WTC11 (cell line): ENCODE measurements around the gene PROZ. TPM values are rescaled to one million over a fixed set of nuclear protein-coding genes. Genes with fewer than 3 reads are reported as not detected.

Experiments
- ATAC-seq: fragments of 200-7000 bp; cut with Tn5 transposase; 2 replicates; pipeline ENCODE4 v1.10.0; 2021; ENCODE audit warnings: mild to moderate bottlenecking, moderate library complexity
- CTCF ChIA-PET: fragments of 300-600 bp; sonication (Branson Sonifier 250); formaldehyde crosslinking; loops from one replicate; lab custom pipeline; 2021; ENCODE audit warnings: antibody characterized with exemption; lab: Charles Lee
- POLR2A ChIA-PET: fragments of 350-600 bp; sonication (Branson Sonifier 250); formaldehyde crosslinking; loops from one replicate; lab custom pipeline; 2021; ENCODE audit warnings: antibody characterized with exemption; lab: Charles Lee
- DNase-seq: peaks from one replicate; pipeline ENCODE4 v3.0.0; 2021; ENCODE audit warnings: low spot score
- H3K27ac Mint-ChIP-seq: 2 replicates; pipeline ENCODE4 v1.8.0; 2021; ENCODE audit warnings: mixed read lengths
- H3K27me3 Mint-ChIP-seq: 2 replicates; pipeline ENCODE4 v1.8.0; 2021; ENCODE audit warnings: low read depth, mild to moderate bottlenecking, moderate library complexity, mixed read lengths
- H3K36me3 Mint-ChIP-seq: 2 replicates; pipeline ENCODE4 v1.8.0; 2021; ENCODE audit warnings: mixed read lengths
- H3K4me1 Mint-ChIP-seq: 2 replicates; pipeline ENCODE4 v1.8.0; 2022; ENCODE audit warnings: mixed read lengths
- H3K4me3 Mint-ChIP-seq: 2 replicates; pipeline ENCODE4 v1.8.0; 2021; ENCODE audit warnings: mild to moderate bottlenecking, moderate library complexity, mixed read lengths
- H3K9me3 Mint-ChIP-seq: 2 replicates; pipeline ENCODE4 v1.8.0; 2021; ENCODE audit warnings: mixed read lengths
- CREB1 ChIP-seq: sonication (generic); formaldehyde crosslinking; IDR thresholded peaks from 2 replicates; pipeline ENCODE4 v1.8.0; 2023; ENCODE audit warnings: mild to moderate bottlenecking, missing genetic modification reagents
- ELF4 ChIP-seq: sonication (generic); formaldehyde crosslinking; IDR thresholded peaks from 2 replicates; pipeline ENCODE4 v1.8.1; 2022; ENCODE audit warnings: low read depth, mild to moderate bottlenecking, moderate library complexity, missing genetic modification reagents
- FOXJ3 ChIP-seq: sonication (generic); formaldehyde crosslinking; IDR thresholded peaks from 2 replicates; pipeline ENCODE4 v1.9.0; 2021; ENCODE audit warnings: missing genetic modification reagents, mild to moderate bottlenecking, borderline replicate concordance
- FOXK1 ChIP-seq: sonication (generic); formaldehyde crosslinking; IDR thresholded peaks from 2 replicates; pipeline ENCODE4 v1.8.0; 2022; ENCODE audit warnings: mild to moderate bottlenecking, moderate library complexity, missing genetic modification reagents
- JAZF1 ChIP-seq: fragments of 250-450 bp; sonication (Bioruptor Pico); IDR thresholded peaks from 2 replicates; pipeline ENCODE4 v1.9.0; 2021; ENCODE audit warnings: moderate library complexity, mild to moderate bottlenecking, inconsistent platforms
- JUN ChIP-seq: sonication (generic); formaldehyde crosslinking; IDR thresholded peaks from 2 replicates; pipeline ENCODE4 v1.8.0; 2023; ENCODE audit warnings: mild to moderate bottlenecking, missing genetic modification reagents
- MAX ChIP-seq: sonication (generic); formaldehyde crosslinking; IDR thresholded peaks from 2 replicates; pipeline ENCODE4 v1.8.0; 2022; ENCODE audit warnings: mild to moderate bottlenecking, missing genetic modification reagents
- MLX ChIP-seq: sonication (generic); formaldehyde crosslinking; IDR thresholded peaks from 2 replicates; pipeline ENCODE4 v1.8.1; 2023; ENCODE audit warnings: mild to moderate bottlenecking, missing genetic modification reagents, moderate library complexity
- NFATC4 ChIP-seq: fragments of 250-450 bp; sonication (Bioruptor Pico); IDR thresholded peaks from 2 replicates; pipeline ENCODE4 v1.9.0; 2021; ENCODE audit warnings: mild to moderate bottlenecking
- PRDM15 ChIP-seq: sonication (generic); formaldehyde crosslinking; IDR thresholded peaks from 2 replicates; pipeline ENCODE4 v1.8.0; 2022; ENCODE audit warnings: missing genetic modification reagents
- RELA ChIP-seq: sonication (generic); formaldehyde crosslinking; IDR thresholded peaks from 2 replicates; pipeline ENCODE4 v1.8.1; 2022; ENCODE audit warnings: missing genetic modification reagents, mild to moderate bottlenecking, borderline replicate concordance
- RORB ChIP-seq: fragments of 250-450 bp; sonication (Bioruptor Pico); IDR thresholded peaks from 2 replicates; pipeline ENCODE4 v1.9.0; 2021; ENCODE audit warnings: mild to moderate bottlenecking
- SMAD3 ChIP-seq: sonication (generic); formaldehyde crosslinking; IDR thresholded peaks from 2 replicates; pipeline ENCODE4 v1.8.0; 2022; ENCODE audit warnings: missing genetic modification reagents, mild to moderate bottlenecking, borderline replicate concordance
- SMAD4 ChIP-seq: sonication (generic); formaldehyde crosslinking; IDR thresholded peaks from 2 replicates; pipeline ENCODE4 v1.8.0; 2022; ENCODE audit warnings: mild to moderate bottlenecking, missing genetic modification reagents
- SOX15 ChIP-seq: fragments of 250-450 bp; sonication (Bioruptor Pico); IDR thresholded peaks from 2 replicates; pipeline ENCODE4 v1.9.0; 2021; ENCODE audit warnings: mild to moderate bottlenecking
- STAT6 ChIP-seq: sonication (generic); formaldehyde crosslinking; conservative IDR thresholded peaks from 2 replicates; pipeline ENCODE4 v1.8.1; 2023; ENCODE audit warnings: mild to moderate bottlenecking, low read depth, missing genetic modification reagents, moderate library complexity
- TEAD4 ChIP-seq: sonication (generic); formaldehyde crosslinking; IDR thresholded peaks from 2 replicates; pipeline ENCODE4 v1.8.0; 2022; ENCODE audit warnings: mild to moderate bottlenecking, missing genetic modification reagents
- USF2 ChIP-seq: sonication (generic); formaldehyde crosslinking; IDR thresholded peaks from 2 replicates; pipeline ENCODE4 v1.8.1; 2023; ENCODE audit warnings: mild to moderate bottlenecking, missing genetic modification reagents, moderate library complexity
- ZNF219 ChIP-seq: sonication (generic); formaldehyde crosslinking; IDR thresholded peaks from 2 replicates; pipeline ENCODE4 v1.8.0; 2023; ENCODE audit warnings: missing genetic modification reagents, mild to moderate bottlenecking, borderline replicate concordance
- total RNA-seq: library from RNA; stranded (reverse); gene quantifications from 3 replicates; pipeline ENCODE4 v1.2.3, GENCODE V29; 2021

The PROZ gene
- total RNA-seq, 1 experiment from 2014 or later: not detected

GRCh38 chr13:113209336-113209758 lies 50.9 kb downstream of the PROZ start, which contains the start of gene CUL4A:
Gene CUL4A (plus strand): TSS chr13:113209613. CDS start chr13:113209628, 15 bp downstream.
- ChIA-PET CTCF (interaction anchor here (1.0 to 1.6 kb wide), 4 partner anchors 29 to 353 kb away, joined by 3 to 7 read pairs (median 4); no protein-coding TSS in a partner anchor), POLR2A (interaction anchor here (1.0 to 1.5 kb wide), 3 partner anchors 10 to 23 kb away, joined by 3 read pairs; no protein-coding TSS in a partner anchor)
- Mint-ChIP-seq H3K9me3 (no peaks in the 10 kb centered on the region), H3K27me3 (no peaks in the 10 kb centered on the region), H3K36me3 (peaks cover 32% of the 10 kb centered on the region; the same call in 1 of the 2 replicates), H3K4me3 (peak within 1 kb of the TSS; percentile 93), H3K27ac (peak within 1 kb of the TSS; percentile 80; the same call in 1 of the 2 replicates), H3K4me1 (peaks cover 51% of the 10 kb centered on the region)
- peak; percentile 78 for DNase-seq
- TF ChIP-seq FOXJ3: no peak
- TF ChIP-seq STAT6: 0 out of 2 replicates have a peak, but pooled peaks have one; percentile 1
- peak; percentile 50 for ATAC-seq

- no peaks in the 10 kb centered on the region for H3K9me3 Mint-ChIP-seq
- H3K27me3 Mint-ChIP-seq: no peaks in the 10 kb centered on the region
- ATAC-seq (peak; percentile 11), DNase-seq (peak; percentile 68)
- peak overlapping the region; percentile 78 for H3K4me3 Mint-ChIP-seq
- POLR2A ChIA-PET: interaction anchor here (0.6 to 1.5 kb wide), 2 partner anchors 10 to 35 kb away, joined by 3 to 4 read pairs; no protein-coding TSS in a partner anchor
- CTCF ChIA-PET: interaction anchor here (1.0 to 1.6 kb wide), 4 partner anchors 29 to 352 kb away, joined by 3 to 7 read pairs (median 4); no protein-coding TSS in a partner anchor
- peaks cover 51% of the 10 kb centered on the region for H3K4me1 Mint-ChIP-seq
- H3K27ac Mint-ChIP-seq: no peak overlapping the region; the same call in 1 of the 2 replicates
- peaks cover 32% of the 10 kb centered on the region; the same call in 1 of the 2 replicates for H3K36me3 Mint-ChIP-seq
- peak; percentile 83 for TF ChIP-seq SMAD3 (CRISPR knock-in tag)
- TF ChIP-seq CREB1: peak; percentile 76; the same call in 1 of the 2 replicates
- no peak for TF ChIP-seq SOX15 (CRISPR knock-in tag)
- no peak for TF ChIP-seq RORB
- no peak for TF ChIP-seq SMAD4
- TF ChIP-seq MAX (CRISPR knock-in tag): peak; percentile 90; the same call in 1 of the 2 replicates
- TF ChIP-seq RELA (CRISPR knock-in tag): 0 out of 2 replicates have a peak, but pooled peaks have one; percentile 40
- no peak for TF ChIP-seq ELF4 (CRISPR knock-in tag)
- TF ChIP-seq TEAD4 (CRISPR knock-in tag): peak; percentile 67; the same call in 1 of the 2 replicates
- no peak for TF ChIP-seq STAT6
- TF ChIP-seq JUN (CRISPR knock-in tag): peak; percentile 66; the same call in 1 of the 2 replicates
- TF ChIP-seq FOXK1 (CRISPR knock-in tag): peak; percentile 83
- no peak for TF ChIP-seq JAZF1 (CRISPR knock-in tag)
- TF ChIP-seq PRDM15 (CRISPR knock-in tag): peak; percentile 32; the same call in 1 of the 2 replicates
- no peak for TF ChIP-seq NFATC4
- TF ChIP-seq USF2: peak; percentile 64
- TF ChIP-seq ZNF219: no peak
- TF ChIP-seq MLX (CRISPR knock-in tag): no peak
These were observed 51.4 kb downstream of the PROZ start for GRCh38 chr13:113209759-113210421.
